ENCODE measurements around the gene CDKL4.

- TF ChIP-seq CTCF (IDR thresholded peaks at IDR 0.05; ENCODE audit: low read depth, low read length) (no peak), EZH2phosphoT487 (IDR thresholded peaks at IDR 0.05; ENCODE audit: low read depth) (no peak)
Observed at GRCh38 chr2:39213015-39213414, 30.8 kb downstream of the CDKL4 start.
